Measurements from ENCODE around the gene DPP6.

DNA sequence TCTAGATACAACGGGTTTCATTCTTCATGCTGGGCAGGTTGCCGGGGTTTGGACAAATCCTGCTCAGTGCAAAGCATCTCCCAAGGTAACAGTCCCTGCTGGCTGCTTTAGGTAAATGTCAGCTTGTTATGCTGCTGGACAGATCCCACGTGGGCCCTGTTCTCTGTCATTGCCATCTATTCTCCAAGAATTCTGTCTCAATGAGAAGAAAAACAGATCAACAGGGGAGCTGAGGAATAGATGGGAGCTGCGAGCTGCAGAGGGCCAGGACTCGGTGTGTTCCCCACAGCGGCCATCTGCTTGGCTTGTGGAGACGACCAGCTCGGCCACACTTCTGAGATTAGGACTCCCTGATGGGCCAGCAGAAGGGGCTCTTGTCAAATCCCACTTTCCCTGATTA, 235.2 kb downstream of the DPP6 start:
- TF ChIP-seq EP300 (IDR thresholded peaks at IDR 0.05) (no peak), POLR2AphosphoS5 (IDR thresholded peaks at IDR 0.05) (no peak), POLR2A (IDR thresholded peaks at IDR 0.05) (no peak)
- TF ChIP-seq, protein P1, sequence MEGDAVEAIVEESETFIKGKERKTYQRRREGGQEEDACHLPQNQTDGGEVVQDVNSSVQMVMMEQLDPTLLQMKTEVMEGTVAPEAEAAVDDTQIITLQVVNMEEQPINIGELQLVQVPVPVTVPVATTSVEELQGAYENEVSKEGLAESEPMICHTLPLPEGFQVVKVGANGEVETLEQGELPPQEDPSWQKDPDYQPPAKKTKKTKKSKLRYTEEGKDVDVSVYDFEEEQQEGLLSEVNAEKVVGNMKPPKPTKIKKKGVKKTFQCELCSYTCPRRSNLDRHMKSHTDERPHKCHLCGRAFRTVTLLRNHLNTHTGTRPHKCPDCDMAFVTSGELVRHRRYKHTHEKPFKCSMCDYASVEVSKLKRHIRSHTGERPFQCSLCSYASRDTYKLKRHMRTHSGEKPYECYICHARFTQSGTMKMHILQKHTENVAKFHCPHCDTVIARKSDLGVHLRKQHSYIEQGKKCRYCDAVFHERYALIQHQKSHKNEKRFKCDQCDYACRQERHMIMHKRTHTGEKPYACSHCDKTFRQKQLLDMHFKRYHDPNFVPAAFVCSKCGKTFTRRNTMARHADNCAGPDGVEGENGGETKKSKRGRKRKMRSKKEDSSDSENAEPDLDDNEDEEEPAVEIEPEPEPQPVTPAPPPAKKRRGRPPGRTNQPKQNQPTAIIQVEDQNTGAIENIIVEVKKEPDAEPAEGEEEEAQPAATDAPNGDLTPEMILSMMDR (IDR thresholded peaks at IDR 0.05): no peak
